ENCODE results near the gene PXT1. TPM values are rescaled to one million over a fixed set of nuclear protein-coding genes. Genes with fewer than 3 reads are reported as not detected.

Gene PXT1
- total and polyA plus RNA-seq, 9 of the 15 experiments (the other 6 are each of a cell fraction or from before 2014, with no cell fraction given) = 0.09 to 0.11 (median 0.10) TPM; not detected in 5

GRCh38 chr6:36340618-36341454, 101.8 kb downstream of the PXT1 start (continued):
- TF ChIP-seq ID3 (CRISPR knock-in tag; IDR thresholded peaks at IDR 0.05) = no peak
- peak; percentile 80 for TF ChIP-seq ID3 (tag; IDR thresholded peaks at IDR 0.05)
- no peak for TF ChIP-seq CAMTA2 (CRISPR knock-in tag; conservative IDR thresholded peaks at IDR 0.05)
- peak; percentile 78 for TF ChIP-seq MAX (CRISPR knock-in tag; IDR thresholded peaks at IDR 0.05)
- TF ChIP-seq MEF2D (tag; conservative IDR thresholded peaks at IDR 0.05; ENCODE audit: low read depth) = no peak; the same call in 1 of the 2 replicates
- peak; percentile 80; the same call in 1 of the 2 replicates for TF ChIP-seq CREB3 (tag; conservative IDR thresholded peaks at IDR 0.05; ENCODE audit: low read depth)
- no peak for TF ChIP-seq CEBPZ (IDR thresholded peaks at IDR 0.05; ENCODE audit: borderline replicate concordance, low read depth, low read length)
- TF ChIP-seq E2F4 (CRISPR knock-in tag; IDR thresholded peaks at IDR 0.05; ENCODE audit: low read depth) = no peak
- TF ChIP-seq MTA3 (IDR thresholded peaks at IDR 0.05; ENCODE audit: borderline replicate concordance) = peak; percentile 78; the same call in 1 of the 2 replicates
- peak; percentile 38; the same call in 1 of the 2 replicates for TF ChIP-seq RAD51 (IDR thresholded peaks at IDR 0.05; ENCODE audit: borderline replicate concordance, low read depth)
- TF ChIP-seq CREM (IDR thresholded peaks at IDR 0.05; ENCODE audit: low read depth) = peak; percentile 73
- TF ChIP-seq POLR2AphosphoS2 (IDR thresholded peaks at IDR 0.05; ENCODE audit: low read length) = no peak
- peak; percentile 44; the same call in 1 of the 2 replicates for TF ChIP-seq TARDBP (IDR thresholded peaks at IDR 0.05)
- no peak for TF ChIP-seq POU5F1 (IDR thresholded peaks at IDR 0.05; ENCODE audit: borderline replicate concordance, low read depth, low read length, partially characterized antibody)
- no peak for TF ChIP-seq RHOXF2B (CRISPR knock-in tag; conservative IDR thresholded peaks at IDR 0.05)
- 0 out of 2 replicates have a peak, but pooled peaks have one; percentile 14 for TF ChIP-seq ELF4 (CRISPR knock-in tag; IDR thresholded peaks at IDR 0.05)
- no peak for TF ChIP-seq ZBTB5 (IDR thresholded peaks at IDR 0.05)
